Activated CD4-positive, alpha-beta T cell treated with anti-CD3 and anti-CD28 coated beads for 48 hours (primary cell): ENCODE measurements around the gene GLYR1.

ENCODE experiments used
- DNase-seq: peaks from one replicate; pipeline ENCODE4 v3.0.0-alpha.2; 2020

The GLYR1 gene

GRCh38 chr16:4846503-4846900 lies 586 bp downstream of the GLYR1 start:
- DNase-seq, result peak; percentile 43

- DNase-seq, result no peak
Measured at GRCh38 chr16:4840984-4841383, 6.1 kb downstream of the GLYR1 start.

GRCh38 chr16:4839942-4840341 lies 7.1 kb downstream of the GLYR1 start:
- no peak for DNase-seq

GRCh38 chr16:4837733-4838501 lies 9.2 kb downstream of the GLYR1 start:
- DNase-seq, result no peak

- no peak for DNase-seq
Measured at GRCh38 chr16:4836727-4837126, 10.4 kb downstream of the GLYR1 start.

- no peak for DNase-seq
Measured at GRCh38 chr16:4833584-4833983, 13.5 kb downstream of the GLYR1 start.

GRCh38 chr16:4832698-4833343 lies 14.3 kb downstream of the GLYR1 start:
- DNase-seq, result no peak

GRCh38 chr16:4831616-4832015 lies 15.5 kb downstream of the GLYR1 start:
- DNase-seq, result no peak

GRCh38 chr16:4830408-4830807 lies 16.7 kb downstream of the GLYR1 start:
- no peak for DNase-seq

GRCh38 chr16:4828567-4829321 lies 18.3 kb downstream of the GLYR1 start:
- DNase-seq, result no peak

GRCh38 chr16:4826980-4827379 lies 20.1 kb downstream of the GLYR1 start:
- no peak for DNase-seq

- DNase-seq, result no peak
Measured at GRCh38 chr16:4826526-4826925, 20.6 kb downstream of the GLYR1 start.

- no peak for DNase-seq
Measured at GRCh38 chr16:4825196-4825595, 21.9 kb downstream of the GLYR1 start.

- DNase-seq, result no peak
Measured at GRCh38 chr16:4820652-4821051, 26.4 kb downstream of the GLYR1 start.

GRCh38 chr16:4814542-4815173 lies 32.4 kb downstream of the GLYR1 start:
- no peak for DNase-seq

GRCh38 chr16:4814046-4814445 lies 33.0 kb downstream of the GLYR1 start:
- no peak for DNase-seq

GRCh38 chr16:4813251-4814003 lies 33.7 kb downstream of the GLYR1 start:
- DNase-seq, result no peak

GRCh38 chr16:4811773-4812172 lies 35.3 kb downstream of the GLYR1 start:
- DNase-seq, result no peak

- DNase-seq, result no peak
Measured at GRCh38 chr16:4811242-4811641, 35.8 kb downstream of the GLYR1 start.

GRCh38 chr16:4806280-4806679 lies 40.8 kb downstream of the GLYR1 start:
- DNase-seq, result no peak

GRCh38 chr16:4805231-4805630 lies 41.9 kb downstream of the GLYR1 start:
- DNase-seq, result no peak

GRCh38 chr16:4803898-4804762 lies 43.0 kb downstream of the GLYR1 start:
- no peak for DNase-seq
